ELF-1 (cell line): ENCODE results near the gene ANAPC5.

ENCODE experiments used
- DNase-seq: peaks from one replicate; pipeline ENCODE4 v3.0.0-alpha.2; 2016; ENCODE audit warnings: low read depth, low spot score

ANAPC5 gene

GRCh38 chr12:121365416-121366062, 13.3 kb upstream of the ANAPC5 start:
- DNase-seq = no peak

DNA sequence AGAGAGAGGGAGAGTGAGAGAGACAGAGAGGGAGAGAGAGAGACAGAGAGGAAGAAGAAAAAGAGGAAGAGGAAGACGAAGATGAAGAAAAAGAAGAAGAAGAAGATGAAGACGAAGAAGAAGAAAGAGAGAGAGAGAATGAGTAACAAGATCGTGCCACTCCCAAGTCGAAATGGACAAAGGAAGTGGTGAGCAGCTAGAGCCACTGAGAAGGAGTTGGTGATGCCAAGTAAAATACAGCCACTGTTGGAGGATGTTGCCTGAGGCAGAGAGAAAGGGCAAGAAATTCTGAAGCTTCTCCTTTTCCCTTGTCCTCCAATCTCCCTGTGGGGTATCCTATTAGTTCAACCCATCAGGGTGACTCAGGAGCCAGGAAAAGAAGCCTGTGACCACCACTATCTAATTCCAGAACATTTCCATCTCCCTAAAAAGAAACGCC, 12.5 kb upstream of the ANAPC5 start:
- DNase-seq = no peak

DNA sequence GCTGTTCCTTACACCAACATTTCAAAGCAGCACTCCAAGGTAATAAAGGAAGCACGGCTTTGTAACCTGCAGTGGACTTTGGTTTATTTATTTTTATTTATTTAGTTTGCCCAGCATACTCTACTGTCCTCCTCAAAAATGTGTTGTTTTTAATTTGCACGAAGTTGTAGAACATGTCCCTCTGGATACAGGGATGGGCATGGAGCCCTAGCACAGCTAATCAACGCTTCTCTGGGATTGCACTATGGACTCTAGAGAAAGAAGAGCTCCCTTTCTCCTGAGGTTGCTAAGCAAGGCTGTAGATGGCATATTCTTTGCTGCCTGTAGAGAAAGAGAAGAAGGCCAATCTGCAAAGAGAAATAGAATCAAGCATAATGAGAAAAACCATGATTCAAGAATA, 5.9 kb upstream of the ANAPC5 start:
- no peak for DNase-seq

GRCh38 chr12:121357331-121357730, 5.1 kb upstream of the ANAPC5 start:
- no peak for DNase-seq

GRCh38 chr12:121356657-121357056, 4.4 kb upstream of the ANAPC5 start:
- no peak for DNase-seq

DNA sequence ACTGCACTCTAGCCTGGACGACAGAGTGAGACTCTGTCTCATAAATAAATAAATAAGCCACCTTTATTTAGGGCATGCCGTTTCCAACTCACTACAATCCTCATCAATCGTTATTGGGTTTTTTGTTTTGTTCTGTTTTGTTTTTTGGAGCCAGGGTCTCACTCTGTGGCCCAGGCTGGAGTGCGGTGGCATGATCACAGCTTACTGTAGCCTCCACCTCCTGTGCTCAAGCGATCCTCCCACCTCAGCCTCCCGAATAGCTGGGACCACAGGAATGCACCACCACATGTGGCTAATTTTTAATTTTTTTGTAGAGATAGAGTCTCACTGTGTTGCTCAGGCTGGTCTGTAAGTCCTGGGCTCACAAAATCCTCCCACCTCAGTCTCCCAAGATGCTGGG, 3.6 kb upstream of the ANAPC5 start:
- DNase-seq = no peak

DNA sequence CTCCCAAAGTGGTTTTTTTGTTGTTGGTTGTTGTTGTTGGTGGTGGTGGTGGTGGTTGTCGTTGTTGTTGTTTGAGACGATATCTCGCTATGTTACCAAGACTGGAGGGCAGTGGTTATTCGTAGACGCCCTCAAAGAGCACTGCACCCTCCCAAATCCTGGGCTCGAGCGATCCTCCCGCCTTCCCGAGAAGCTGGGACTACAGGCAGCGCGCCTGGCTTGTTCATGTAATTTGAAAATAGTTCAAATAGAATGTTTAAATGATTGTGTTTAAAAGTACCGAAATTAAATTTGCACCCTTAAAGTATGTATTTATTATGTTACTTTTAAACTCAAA, 439 bp upstream of the ANAPC5 start:
- DNase-seq = no peak

GRCh38 chr12:121346747-121347146, 5.5 kb downstream of the ANAPC5 start:
- no peak for DNase-seq

- DNase-seq = no peak
These were observed 6.9 kb downstream of the ANAPC5 start for GRCh38 chr12:121345151-121345815.

DNA sequence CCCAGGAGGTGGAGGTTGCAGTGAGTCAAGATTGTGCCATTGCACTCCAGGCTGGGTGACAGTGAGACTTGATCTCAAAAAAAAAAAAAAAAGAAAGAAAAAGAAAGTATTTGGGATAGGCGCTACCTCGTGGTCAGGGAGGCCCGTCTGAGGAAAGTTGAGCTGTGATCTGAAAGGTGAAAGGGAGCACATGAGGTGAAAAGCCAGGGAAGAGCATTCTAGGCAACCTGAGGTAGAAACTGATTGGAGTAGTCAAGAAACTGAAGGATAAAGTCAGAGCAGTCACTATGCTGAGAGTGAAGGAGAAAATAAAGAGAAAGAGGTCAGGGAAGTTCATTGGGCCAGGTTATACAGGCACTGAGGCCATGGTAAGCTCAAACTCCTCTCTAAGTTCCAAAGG, 7.7 kb downstream of the ANAPC5 start:
- no peak for DNase-seq

DNA sequence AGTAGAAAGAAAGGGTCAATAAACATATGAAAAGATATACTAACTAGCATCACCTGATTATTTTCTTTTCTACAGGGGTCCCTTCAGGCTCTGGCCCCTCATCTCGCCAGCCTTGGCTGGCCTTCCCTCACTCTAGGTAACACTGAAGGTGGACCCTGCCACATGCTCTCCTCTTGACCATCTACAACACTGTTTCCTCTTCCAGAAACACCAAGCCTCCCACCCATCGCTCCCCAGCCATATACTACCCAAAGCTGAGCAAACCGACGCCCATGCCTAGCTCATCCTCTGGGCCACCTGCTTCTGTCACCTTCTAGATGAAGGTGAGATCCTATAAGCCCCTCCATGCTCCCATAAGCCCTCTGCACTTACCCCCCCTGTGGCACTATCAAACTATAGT, 14.8 kb downstream of the ANAPC5 start:
- no peak for DNase-seq

GRCh38 chr12:121334513-121335343, 17.5 kb downstream of the ANAPC5 start:
- peak; percentile 21 for DNase-seq

GRCh38 chr12:121333747-121334146, 18.5 kb downstream of the ANAPC5 start:
- DNase-seq = no peak

DNA sequence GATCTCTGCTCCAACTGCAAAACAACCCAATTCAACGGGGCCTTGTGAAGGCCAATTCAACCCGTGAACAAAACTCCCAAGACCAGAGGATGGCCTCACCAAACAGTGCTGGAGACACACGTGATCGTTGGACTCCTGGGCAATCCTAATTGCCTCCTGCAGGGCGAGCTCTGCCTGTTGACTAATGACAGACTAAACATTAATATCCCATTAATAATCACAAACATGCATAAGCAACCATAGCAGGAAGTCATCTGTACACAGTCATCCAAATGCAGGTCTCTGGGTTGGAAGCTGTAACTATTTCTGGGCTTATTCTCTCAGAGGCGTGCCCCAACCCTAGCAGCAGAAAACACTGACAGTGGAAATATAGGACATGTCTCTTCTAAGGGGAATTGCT, 21.0 kb downstream of the ANAPC5 start:
- DNase-seq = no peak

GRCh38 chr12:121330692-121331091, 21.5 kb downstream of the ANAPC5 start:
- DNase-seq = no peak

GRCh38 chr12:121330195-121330594, 22.0 kb downstream of the ANAPC5 start:
- no peak for DNase-seq

- DNase-seq = no peak
These were observed 23.6 kb downstream of the ANAPC5 start for GRCh38 chr12:121328620-121329019.

DNA sequence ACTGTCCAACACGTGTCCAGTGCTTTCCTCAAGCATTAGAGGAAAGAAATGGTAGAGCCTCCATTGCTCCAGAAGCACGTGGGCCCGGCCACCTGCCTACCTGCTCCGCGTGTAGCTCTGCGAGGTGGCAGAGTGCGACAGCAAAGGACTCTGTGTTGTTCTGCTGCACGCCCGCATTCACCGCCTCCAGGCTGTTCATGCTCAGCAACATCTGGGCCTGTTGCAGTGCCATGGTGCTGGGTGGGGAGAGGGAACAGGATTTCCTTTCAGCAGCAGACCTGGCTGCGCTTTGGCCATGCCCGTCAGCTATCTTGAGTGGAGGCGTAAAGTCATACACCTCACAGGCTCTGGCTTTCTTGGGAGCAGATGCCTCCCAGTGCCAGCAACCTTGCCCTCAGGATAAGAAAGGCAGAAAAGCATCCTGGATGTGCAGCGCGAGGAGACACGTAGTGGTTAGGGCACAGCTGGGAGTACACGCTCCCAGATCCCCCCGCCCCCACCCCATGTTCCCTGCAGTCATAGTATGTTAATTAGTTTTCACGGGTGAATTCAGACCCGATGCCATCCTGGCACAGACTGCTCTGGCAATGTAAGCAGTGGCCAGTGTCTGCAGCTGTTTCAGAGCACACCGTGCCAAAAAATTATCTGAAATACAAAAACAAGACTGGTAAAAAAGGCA, 25.1 kb downstream of the ANAPC5 start:
- no peak for DNase-seq

- DNase-seq = no peak
These were observed 26.3 kb downstream of the ANAPC5 start for GRCh38 chr12:121325922-121326396.

GRCh38 chr12:121323908-121324307, 28.3 kb downstream of the ANAPC5 start:
- no peak for DNase-seq

DNA sequence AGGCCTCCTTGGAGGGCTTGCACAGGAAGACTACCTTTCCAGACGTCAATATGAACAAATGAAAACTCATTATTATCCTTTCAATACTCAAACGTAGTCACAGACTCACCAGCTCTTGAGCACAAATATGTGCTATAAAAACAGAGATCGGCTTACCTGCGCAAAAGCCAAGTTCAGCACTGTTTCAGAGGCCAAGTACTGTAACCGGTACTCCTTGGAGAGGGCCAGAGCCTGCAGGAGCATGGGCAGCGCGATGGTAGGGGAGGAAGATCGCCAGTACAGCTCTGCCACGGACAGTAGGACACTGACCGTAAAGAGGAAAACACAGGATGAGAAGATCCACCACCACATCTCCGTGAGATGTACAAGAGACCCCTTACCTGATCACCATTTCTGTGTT, 34.1 kb downstream of the ANAPC5 start:
- DNase-seq = no peak

DNA sequence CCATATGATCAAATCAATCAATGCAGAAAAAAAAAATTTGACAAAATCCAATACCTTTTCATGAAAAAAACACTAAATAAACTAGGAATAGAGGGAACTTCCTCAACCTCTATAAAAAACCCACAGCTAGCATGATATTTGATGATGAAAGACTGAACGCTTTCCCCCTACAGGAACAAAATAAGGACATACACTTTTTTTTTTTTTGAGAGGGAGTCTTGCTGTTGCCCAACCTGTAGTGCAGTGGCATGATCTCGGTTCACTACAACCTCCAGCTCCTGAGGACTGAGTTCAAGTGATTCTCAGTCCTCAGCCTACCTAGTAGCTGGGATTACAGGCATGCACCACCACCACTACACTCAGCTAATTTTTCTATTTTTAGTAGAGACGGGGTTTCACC, 37.8 kb downstream of the ANAPC5 start:
- DNase-seq = no peak
